MCF 10A (cell line): Measurements from ENCODE around the gene CDH15. TPM values are rescaled to one million over a fixed set of nuclear protein-coding genes. Genes with fewer than 3 reads are reported as not detected.

Source experiments
- BruUV-seq: library from RNA; stranded (reverse); fragments of 400-500 nt; replicated peaks from 2 replicates; lab custom pipeline; 2021; lab: Mats Ljungman, UMichigan
- CTCF ChIA-PET: fragments of 300-600 bp; sonication (Branson Sonifier 250); formaldehyde crosslinking; extraction: SDS; loops from one replicate; lab custom pipeline; 2021; ENCODE audit warnings: antibody characterized with exemption, inconsistent platforms; lab: Yijun Ruan, JAX
- POLR2A ChIA-PET: fragments of 300-600, 350-650 bp; sonication (Branson Sonifier 250); formaldehyde crosslinking; extraction: SDS; loops from one replicate; lab custom pipeline; 2020; ENCODE audit warnings: antibody characterized with exemption, inconsistent platforms; lab: Yijun Ruan, JAX
- DNase-seq: peaks from one replicate; pipeline ENCODE4 v3.0.0-alpha.2; 2018; ENCODE audit not compliant: unreplicated experiment
- H3K27ac Mint-ChIP-seq: one replicate; pipeline ENCODE4 v1.8.0; 2022; ENCODE audit warnings: mild to moderate bottlenecking, low read depth, mixed read lengths; ENCODE audit not compliant: unreplicated experiment
- H3K27me3 Mint-ChIP-seq: one replicate; pipeline ENCODE4 v1.8.0; 2022; ENCODE audit warnings: mixed read lengths; ENCODE audit not compliant: insufficient read depth, unreplicated experiment
- H3K36me3 Mint-ChIP-seq: one replicate; pipeline ENCODE4 v1.8.0; 2022; ENCODE audit warnings: mild to moderate bottlenecking, moderate library complexity, mixed read lengths; ENCODE audit not compliant: insufficient read depth, unreplicated experiment
- H3K4me1 Mint-ChIP-seq: one replicate; pipeline ENCODE4 v1.8.0; 2022; ENCODE audit warnings: mixed read lengths; ENCODE audit not compliant: insufficient read depth, unreplicated experiment
- H3K4me3 Mint-ChIP-seq: one replicate; pipeline ENCODE4 v1.8.0; 2022; ENCODE audit warnings: mild to moderate bottlenecking, moderate library complexity, mixed read lengths; ENCODE audit not compliant: unreplicated experiment
- H3K9me3 Mint-ChIP-seq: one replicate; pipeline ENCODE4 v1.8.0; 2022; ENCODE audit warnings: mixed read lengths; ENCODE audit not compliant: unreplicated experiment
- CTCF ChIP-seq: fragments of 200-600 bp; IDR thresholded peaks from one replicate; pipeline ENCODE4 v1.8.0; 2022; ENCODE audit warnings: antibody characterized with exemption, mild to moderate bottlenecking; ENCODE audit not compliant: unreplicated experiment
- intact Hi-C: fragments of 100-400 bp; cut with micrococcal nuclease; formaldehyde crosslinking; loops from 2 replicates; pipeline ENCODE4 v1.14.1; 2022
- total RNA-seq: library from RNA; stranded (reverse); gene quantifications from 2 replicates; pipeline ENCODE4 v1.2.3, GENCODE V29; 2022

The CDH15 gene
- total RNA-seq, 1 experiment from 2014 or later, result not detected

DNA sequence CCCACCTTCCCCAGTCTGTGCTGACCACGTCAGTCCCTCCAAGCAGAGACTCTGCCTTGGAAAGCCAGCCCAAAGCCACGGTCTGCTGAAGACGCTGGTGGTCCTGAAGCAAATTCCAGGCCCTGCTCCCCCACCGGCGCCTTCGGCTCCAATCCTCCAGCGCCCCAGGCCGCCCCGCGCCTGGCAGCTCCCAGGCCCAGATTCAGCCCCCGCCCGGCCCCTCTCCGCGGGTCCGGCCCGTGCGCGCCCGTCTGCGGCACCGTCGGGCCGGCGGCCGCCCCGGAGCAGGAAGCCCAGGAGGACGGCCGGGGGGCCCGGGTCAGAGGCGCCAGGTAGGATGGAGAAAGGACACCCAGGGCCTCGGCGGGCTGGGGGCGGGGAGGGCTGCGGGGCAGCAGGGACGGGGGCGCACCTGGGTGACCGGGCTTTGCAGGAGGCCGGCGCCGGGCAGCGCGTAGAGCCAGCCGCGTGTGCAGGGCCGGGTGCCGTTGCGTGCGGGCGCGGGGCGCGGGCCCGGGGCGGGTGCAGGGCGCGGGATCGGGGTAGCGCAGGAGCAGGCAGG is 29.4 kb downstream of the CDH15 start:
- H3K27me3 Mint-ChIP-seq, result peaks cover 16% of the 10 kb centered on the region
- DNase-seq, result no peak
- no peaks in the 10 kb centered on the region for H3K9me3 Mint-ChIP-seq
- CTCF ChIA-PET, result interaction anchor here (0.6 kb wide), 1 partner anchor 10 kb away, joined by 3 read pairs; no protein-coding TSS in a partner anchor
- no TSS peak for BruUV-seq
- TF ChIP-seq CTCF, result no peak
- H3K4me3 Mint-ChIP-seq, result no peak overlapping the region
- POLR2A ChIA-PET, result no interaction called here
- no peak overlapping the region for H3K27ac Mint-ChIP-seq
- peaks cover 4% of the 10 kb centered on the region for H3K36me3 Mint-ChIP-seq
- intact Hi-C loops, result no loop called here
- no peaks in the 10 kb centered on the region for H3K4me1 Mint-ChIP-seq

DNA sequence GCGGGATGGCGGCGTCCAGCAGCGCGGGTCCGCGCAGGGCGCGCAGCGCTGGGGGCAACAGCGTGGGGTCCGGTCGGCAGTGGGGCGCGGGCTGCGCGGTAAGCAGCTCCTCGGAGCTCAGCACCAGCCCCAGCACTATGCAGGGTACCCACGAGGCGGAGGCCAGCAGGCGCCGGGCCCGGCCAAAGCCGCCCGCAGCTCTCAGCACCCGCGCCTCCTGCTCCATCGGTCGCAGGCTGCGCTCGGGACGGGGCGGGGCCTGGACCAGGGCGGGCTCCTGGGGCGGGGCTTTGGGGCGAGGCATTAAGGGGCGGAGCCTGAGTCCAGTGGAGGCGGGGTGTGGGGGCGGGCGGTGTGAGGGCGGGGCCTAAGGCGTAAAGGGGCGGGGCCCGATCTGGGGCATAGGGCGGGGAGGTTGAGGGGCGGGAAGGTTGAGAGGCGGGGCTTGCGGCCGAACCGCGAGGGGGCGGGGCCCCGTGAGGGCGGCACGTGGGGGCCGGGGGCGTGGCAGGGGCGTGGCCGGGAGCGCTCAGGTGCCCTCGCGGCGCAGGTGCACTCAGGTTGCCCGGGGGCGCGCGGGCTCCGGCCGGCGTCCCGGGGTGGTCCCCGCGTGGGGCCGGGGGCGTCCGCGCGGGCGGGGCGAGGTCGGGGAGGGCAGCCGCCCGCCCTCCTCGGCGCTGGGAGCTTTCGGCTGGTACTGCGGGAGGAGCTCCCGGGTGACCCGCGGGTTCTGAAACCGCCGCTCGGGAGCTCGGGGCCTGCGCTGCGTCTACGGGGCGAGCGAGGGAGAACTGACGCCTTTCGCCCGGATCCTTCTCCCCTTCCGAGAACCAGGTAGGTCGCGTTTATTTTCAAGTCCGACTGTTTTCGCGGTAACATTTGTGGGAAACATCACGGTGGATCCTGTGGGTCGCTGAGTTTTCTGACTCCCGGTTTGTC is 30.2 kb downstream of the CDH15 start:
- POLR2A ChIA-PET, result no interaction called here
- Mint-ChIP-seq H3K27ac (no peak overlapping the region), H3K9me3 (no peaks in the 10 kb centered on the region), H3K36me3 (peaks cover 4% of the 10 kb centered on the region), H3K27me3 (peaks cover 16% of the 10 kb centered on the region), H3K4me1 (no peaks in the 10 kb centered on the region), H3K4me3 (no peak overlapping the region)
- intact Hi-C loops, result no loop called here
- DNase-seq, result no peak
- TF ChIP-seq CTCF, result no peak
- no TSS peak for BruUV-seq
- CTCF ChIA-PET, result interaction anchor here (0.6 kb wide), 1 partner anchor 11 kb away, joined by 3 read pairs; no protein-coding TSS in a partner anchor

DNA sequence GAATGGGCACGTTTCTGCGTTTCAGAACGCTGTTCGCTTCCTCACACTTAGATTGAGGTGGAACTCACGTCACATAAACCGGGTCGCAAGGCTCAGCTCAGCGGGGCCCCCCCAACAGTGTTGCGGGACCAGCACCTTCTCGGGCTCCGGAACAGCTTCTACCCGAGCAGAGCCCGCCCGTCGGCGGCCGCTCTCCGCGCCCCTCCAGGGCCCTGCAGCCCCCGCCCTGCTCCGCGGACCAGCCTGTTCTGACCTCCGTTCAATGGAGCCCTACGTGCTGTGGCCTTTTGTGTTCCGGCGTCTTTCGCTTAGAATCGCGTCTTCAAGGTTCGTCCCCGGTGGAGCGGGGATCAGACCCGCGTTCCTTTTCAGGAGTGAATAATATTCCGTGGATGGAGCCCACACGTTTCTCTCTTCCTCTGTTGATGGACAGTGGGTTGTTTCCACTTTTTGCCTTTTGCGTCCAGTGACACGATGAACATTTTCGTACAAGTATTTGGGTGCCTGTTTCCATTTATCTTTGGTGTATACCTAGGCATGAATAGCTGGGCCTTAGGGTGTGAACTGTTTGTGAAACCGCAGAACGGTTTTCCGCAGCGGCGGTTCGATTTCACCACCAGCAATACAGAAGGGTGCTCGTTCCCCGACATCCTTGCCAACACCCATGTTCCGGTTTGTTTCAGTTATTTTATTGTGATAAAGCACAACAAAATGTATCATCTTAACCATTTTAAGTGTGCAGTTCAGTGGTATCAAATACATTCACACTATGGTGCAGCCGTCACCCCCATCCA is 31.1 kb downstream of the CDH15 start:
- TF ChIP-seq CTCF, result no peak
- H3K27ac Mint-ChIP-seq, result no peak overlapping the region
- POLR2A ChIA-PET, result no interaction called here

GRCh38 chr16:89207993-89208392 is 36.4 kb downstream of the CDH15 start:
- CTCF ChIA-PET, result interaction anchor here (1.2 kb wide), 1 partner anchor 351 kb away, joined by 4 read pairs; no protein-coding TSS in a partner anchor
- Mint-ChIP-seq H3K27ac (no peak overlapping the region), H3K36me3 (no peaks in the 10 kb centered on the region), H3K9me3 (no peaks in the 10 kb centered on the region), H3K4me1 (no peaks in the 10 kb centered on the region), H3K4me3 (no peak overlapping the region), H3K27me3 (peaks cover 7% of the 10 kb centered on the region)
- no TSS peak for BruUV-seq
- no peak for TF ChIP-seq CTCF
- DNase-seq, result no peak
- POLR2A ChIA-PET, result no interaction called here
- intact Hi-C loops, result no loop called here

More for the DNA sequence above, 31.1 kb downstream of the CDH15 start:
- Mint-ChIP-seq H3K9me3 (no peaks in the 10 kb centered on the region), H3K36me3 (peaks cover 4% of the 10 kb centered on the region), H3K27me3 (peaks cover 16% of the 10 kb centered on the region), H3K4me3 (no peak overlapping the region), H3K4me1 (no peaks in the 10 kb centered on the region)
- CTCF ChIA-PET, result no interaction called here
- no TSS peak for BruUV-seq
- DNase-seq, result no peak
- intact Hi-C loops, result no loop called here
